H9 (cell line): ENCODE data around the gene SLC5A1. TPM values are rescaled to one million over a fixed set of nuclear protein-coding genes. Genes with fewer than 3 reads are reported as not detected.
"Not testable (repeated sequence)": the region's sequence is repeated elsewhere in the genome, so short reads cannot be mapped to it uniquely, and the experiment has no call there.

Experiments used
- DNase-seq: peaks from one replicate; pipeline ENCODE4 v3.0.0-alpha.2; 2017
- H2AFZ ChIP-seq: one replicate; pipeline ENCODE4 v1.6.1; 2013; ENCODE audit warnings: mild to moderate bottlenecking, low read length, control low read depth, moderate library complexity
- H2AK5ac ChIP-seq: 2 replicates; pipeline ENCODE4 v1.6.1; 2013; ENCODE audit warnings: low read length, control low read depth, mixed read lengths; ENCODE audit not compliant: insufficient read length
- H2BK120ac ChIP-seq: one replicate; pipeline ENCODE4 v1.6.1; 2013; ENCODE audit warnings: low read depth, mild to moderate bottlenecking, low read length, control low read depth, inconsistent platforms; ENCODE audit not compliant: poor library complexity, severe bottlenecking
- H2BK12ac ChIP-seq: 2 replicates; pipeline ENCODE4 v1.6.1; 2013; ENCODE audit warnings: low read length, control low read depth, mixed read lengths, low read depth; ENCODE audit not compliant: insufficient read length
- H2BK15ac ChIP-seq: 2 replicates; pipeline ENCODE4 v1.6.1; 2013; ENCODE audit warnings: low read depth, low read length, control low read depth
- H2BK20ac ChIP-seq: one replicate; pipeline ENCODE4 v1.6.1; 2013; ENCODE audit warnings: low read depth, mild to moderate bottlenecking, low read length, control low read depth, inconsistent platforms; ENCODE audit not compliant: poor library complexity, severe bottlenecking
- H2BK5ac ChIP-seq: 2 replicates; pipeline ENCODE4 v1.6.1; 2013; ENCODE audit warnings: low read length, control low read depth, mixed read lengths; ENCODE audit not compliant: insufficient read length
- H3K14ac ChIP-seq: 2 replicates; pipeline ENCODE4 v1.6.1; 2013; ENCODE audit warnings: low read length, control low read depth; ENCODE audit not compliant: insufficient read depth
- H3K18ac ChIP-seq: 2 replicates; pipeline ENCODE4 v1.6.1; 2013; ENCODE audit warnings: low read depth, mild to moderate bottlenecking, mixed read lengths, low read length, control low read depth; ENCODE audit not compliant: insufficient read length
- H3K23ac ChIP-seq: 2 replicates; pipeline ENCODE4 v1.6.1; 2013; ENCODE audit warnings: low read length, control low read depth, mixed read lengths, low read depth; ENCODE audit not compliant: insufficient read length
- H3K23me2 ChIP-seq: 2 replicates; pipeline ENCODE4 v1.6.1; 2013; ENCODE audit warnings: low read depth, mild to moderate bottlenecking, mixed read lengths, low read length, control low read depth; ENCODE audit not compliant: insufficient read length, poor library complexity, severe bottlenecking
- H3K27ac ChIP-seq: 2 replicates; pipeline ENCODE4 v1.5.1; 2013; ENCODE audit warnings: low read length, control low read depth, mixed read lengths, low read depth; ENCODE audit not compliant: insufficient read length
- H3K27me3 ChIP-seq: 2 replicates; pipeline ENCODE4 v1.6.1; 2013; ENCODE audit warnings: low read length, control low read depth, inconsistent platforms; ENCODE audit not compliant: insufficient read depth
- H3K4ac ChIP-seq: 2 replicates; pipeline ENCODE4 v1.6.1; 2013; ENCODE audit warnings: low read depth, mild to moderate bottlenecking, control low read depth, inconsistent platforms, low read length, moderate library complexity
- H3K4me1 ChIP-seq: 2 replicates; pipeline ENCODE4 v1.6.1; 2013; ENCODE audit warnings: low read length, control low read depth, inconsistent platforms; ENCODE audit not compliant: insufficient read depth
- H3K4me2 ChIP-seq: 2 replicates; pipeline ENCODE4 v1.6.1; 2013; ENCODE audit warnings: low read length, control low read depth, mixed read lengths; ENCODE audit not compliant: insufficient read length, insufficient read depth
- H3K56ac ChIP-seq: 2 replicates; pipeline ENCODE4 v1.6.1; 2013; ENCODE audit warnings: low read depth, mild to moderate bottlenecking, mixed read lengths, low read length, control low read depth; ENCODE audit not compliant: insufficient read length
- H3K79me1 ChIP-seq: 2 replicates; pipeline ENCODE4 v1.6.1; 2013; ENCODE audit warnings: low read depth, mild to moderate bottlenecking, moderate library complexity, low read length, control low read depth, inconsistent platforms; ENCODE audit not compliant: insufficient read depth, poor library complexity, severe bottlenecking
- H3K79me2 ChIP-seq: 2 replicates; pipeline ENCODE4 v1.6.1; 2013; ENCODE audit warnings: low read length, control low read depth, inconsistent platforms; ENCODE audit not compliant: insufficient read depth
- H3K9ac ChIP-seq: 2 replicates; pipeline ENCODE4 v1.6.1; 2013; ENCODE audit warnings: low read length, control low read depth, mixed read lengths; ENCODE audit not compliant: insufficient read length; ENCODE audit errors: extremely low read depth
- H3K9me3 ChIP-seq: one replicate; pipeline ENCODE4 v1.6.1; 2013; ENCODE audit warnings: low read depth, low read length, inconsistent platforms; ENCODE audit not compliant: control insufficient read depth
- H3T11ph ChIP-seq: one replicate; pipeline ENCODE4 v1.6.1; 2013; ENCODE audit warnings: mild to moderate bottlenecking, low read length, control low read depth, inconsistent platforms
- H4K20me1 ChIP-seq: one replicate; pipeline ENCODE4 v1.6.1; 2013; ENCODE audit not compliant: control insufficient read depth, insufficient read length, insufficient read depth
- H4K5ac ChIP-seq: 2 replicates; pipeline ENCODE4 v1.6.1; 2013; ENCODE audit warnings: low read depth, mild to moderate bottlenecking, mixed read lengths, low read length, control low read depth; ENCODE audit not compliant: insufficient read length
- H4K8ac ChIP-seq: replicated peaks from 2 replicates; pipeline ENCODE4 v1.6.1; 2013; ENCODE audit warnings: low read length, control low read depth, mixed read lengths, low read depth; ENCODE audit not compliant: insufficient read length
- H4K91ac ChIP-seq: 2 replicates; pipeline ENCODE4 v1.6.1; 2013; ENCODE audit warnings: low read depth, mild to moderate bottlenecking, moderate library complexity, mixed read lengths, low read length, control low read depth; ENCODE audit not compliant: insufficient read length
- H3K27ac Mint-ChIP-seq, 3 experiments: 2 replicates in 2 of 3; 3 replicates in 1 of 3; pipeline ENCODE4 v1.8.0; 2020 to 2021; ENCODE audit warnings: mixed read lengths in 3 of 3, mild to moderate bottlenecking in 1 of 3, moderate library complexity in 1 of 3
- H3K27me3 Mint-ChIP-seq: 2 replicates; pipeline ENCODE4 v1.8.0; 2021; ENCODE audit warnings: low read depth, mild to moderate bottlenecking, moderate library complexity, mixed read lengths
- H3K36me3 Mint-ChIP-seq, 3 experiments: 2 replicates in 2 of 3; 3 replicates in 1 of 3; pipeline ENCODE4 v1.8.0; 2020 to 2021; ENCODE audit warnings: low read depth in 3 of 3, mixed read lengths in 3 of 3; ENCODE audit not compliant: insufficient read depth in 1 of 3
- H3K4me1 Mint-ChIP-seq, 2 experiments: 2 replicates each; pipeline ENCODE4 v1.8.0; 2020; ENCODE audit warnings: mixed read lengths in 2 of 2
- H3K4me3 Mint-ChIP-seq, 2 experiments: 2 replicates in 1 of 2; 3 replicates in 1 of 2; pipeline ENCODE4 v1.8.0; 2020 to 2021; ENCODE audit warnings: mild to moderate bottlenecking in 2 of 2, mixed read lengths in 2 of 2, moderate library complexity in 1 of 2
- H3K9me3 Mint-ChIP-seq, 2 experiments: 2 replicates in 1 of 2; 3 replicates in 1 of 2; pipeline ENCODE4 v1.8.0; 2020; ENCODE audit warnings: mild to moderate bottlenecking in 2 of 2, mixed read lengths in 2 of 2, moderate library complexity in 1 of 2
- CTCF ChIP-seq: fragments of 200-600 bp; sonication (generic); conservative IDR thresholded peaks from 3 replicates; pipeline ENCODE4 v1.8.0; 2021; ENCODE audit warnings: antibody characterized with exemption, mild to moderate bottlenecking
- WGBS: extraction: QIAGEN DNeasy Blood & Tissue Kit; methylation state at CpG from one replicate; pipeline ENCODE4 v1.1.7; 2013; ENCODE audit warnings: missing lambda C conversion rate, low lambda C conversion rate, mixed read lengths; ENCODE audit not compliant: insufficient read length; ENCODE audit errors: extremely low coverage; 5-methylcytosine and 5-hydroxymethylcytosine counted together
- total RNA-seq: library from RNA; stranded (reverse); gene quantifications from 2 replicates; pipeline ENCODE4 v1.2.1, GENCODE V29; 2021

Gene SLC5A1
- total RNA-seq, 1 experiment from 2014 or later = not detected

DNA sequence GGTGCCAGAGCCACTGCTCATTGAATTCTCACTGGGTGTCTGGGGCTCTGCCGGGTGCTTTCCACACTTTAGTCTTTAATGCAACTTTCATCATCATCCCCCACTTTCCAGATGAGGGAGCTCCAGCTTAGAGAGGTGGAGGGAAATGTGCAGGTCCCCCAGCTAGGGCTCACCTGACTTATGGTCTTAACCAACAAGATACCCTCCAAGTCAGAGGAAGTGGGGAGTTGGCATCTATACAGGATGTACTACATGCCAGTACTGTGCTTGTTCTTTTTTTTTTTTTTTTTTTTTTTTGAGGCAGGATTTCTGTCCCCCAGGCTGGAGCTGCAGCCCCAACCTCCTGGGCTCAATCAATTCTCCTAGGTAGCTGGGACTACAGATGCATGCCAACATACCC, 89.7 kb downstream of the SLC5A1 start:
- Histone ChIP-seq H4K5ac (no peak overlapping the region), H4K20me1 (no peaks in the 10 kb centered on the region), H3T11ph (no peak overlapping the region), H3K27me3 (no peaks in the 10 kb centered on the region), H2BK120ac (no peak overlapping the region), H2AK5ac (no peak overlapping the region), H3K4me1 (no peaks in the 10 kb centered on the region; the same call in 1 of the 2 replicates), H2BK15ac (no peak overlapping the region), H3K23me2 (no peaks in the 10 kb centered on the region), H3K79me2 (no peaks in the 10 kb centered on the region), H2BK12ac (no peak overlapping the region), H3K27ac (no peak overlapping the region), H3K9ac (no peak overlapping the region), H2BK20ac (no peak overlapping the region), H4K8ac (no peak overlapping the region), H2AFZ (no peak overlapping the region), H3K4ac (no peak overlapping the region), H3K18ac (no peak overlapping the region), H3K4me2 (no peak overlapping the region), H3K23ac (no peak overlapping the region), H2BK5ac (no peak overlapping the region), H3K14ac (no peak overlapping the region), H3K79me1 (no peaks in the 10 kb centered on the region), H3K9me3 (no peaks in the 10 kb centered on the region), H3K56ac (no peak overlapping the region), H4K91ac (no peak overlapping the region)
- no peak for TF ChIP-seq CTCF
- H3K27me3 Mint-ChIP-seq = peaks cover 42% of the 10 kb centered on the region
- no peak overlapping the region for H3K4me3 Mint-ChIP-seq
- no peaks in the 10 kb centered on the region for H3K9me3 Mint-ChIP-seq
- no peak overlapping the region for H3K27ac Mint-ChIP-seq
- no peaks in the 10 kb centered on the region; a peak in 1 of 7 replicates for H3K36me3 Mint-ChIP-seq
- 0 out of 4 replicates have a peak, but pooled peaks cover 0 to 5% of the 10 kb centered on the region in 2 experiments for H3K4me1 Mint-ChIP-seq
- no peak for DNase-seq
- WGBS = no CpG with 5 or more reads among the region's 1 CpG

DNA sequence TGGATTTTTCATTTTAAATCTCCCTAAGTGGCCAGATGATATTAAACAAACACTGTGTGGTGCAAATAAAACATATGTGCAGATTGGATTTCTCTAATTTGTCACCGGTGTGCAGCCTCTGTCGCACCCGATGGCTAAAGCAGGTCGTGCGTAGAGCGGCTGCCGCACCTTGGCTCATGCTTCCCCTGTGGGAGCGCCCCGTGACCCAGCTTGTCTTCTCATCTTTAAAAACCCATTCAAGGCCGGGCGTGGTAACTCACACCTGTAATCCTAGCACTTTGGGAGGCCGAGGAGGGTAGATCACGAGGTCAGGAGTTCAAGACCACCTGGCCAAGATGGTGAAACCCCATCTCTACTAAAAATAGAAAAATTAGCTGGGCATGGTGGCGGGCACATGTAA, 91.7 kb downstream of the SLC5A1 start:
- peaks cover 39% of the 10 kb centered on the region for H3K27me3 Mint-ChIP-seq
- not testable (repeated sequence) for H3K27me3 ChIP-seq, H3K36me3 Mint-ChIP-seq, H2BK20ac ChIP-seq, H2BK120ac ChIP-seq, H3K23ac ChIP-seq, H3K4me1 Mint-ChIP-seq, H4K8ac ChIP-seq, H4K5ac ChIP-seq, H3K4ac ChIP-seq, H3K9ac ChIP-seq, H3K27ac ChIP-seq, H3T11ph ChIP-seq, H2BK12ac ChIP-seq, H3K79me1 ChIP-seq, H3K4me2 ChIP-seq, H3K18ac ChIP-seq, H3K79me2 ChIP-seq, H3K9me3 ChIP-seq, H3K4me1 ChIP-seq, H2BK15ac ChIP-seq, H3K9me3 Mint-ChIP-seq, H2AK5ac ChIP-seq, H3K14ac ChIP-seq, H2BK5ac ChIP-seq, H4K20me1 ChIP-seq, H2AFZ ChIP-seq, H3K23me2 ChIP-seq, DNase-seq, H3K27ac Mint-ChIP-seq, H4K91ac ChIP-seq, H3K4me3 Mint-ChIP-seq, H3K56ac ChIP-seq
- WGBS = no CpG with 5 or more reads among the region's 14 CpGs
